Measurements from ENCODE around the gene HTRA1.

- TF ChIP-seq, protein P1, sequence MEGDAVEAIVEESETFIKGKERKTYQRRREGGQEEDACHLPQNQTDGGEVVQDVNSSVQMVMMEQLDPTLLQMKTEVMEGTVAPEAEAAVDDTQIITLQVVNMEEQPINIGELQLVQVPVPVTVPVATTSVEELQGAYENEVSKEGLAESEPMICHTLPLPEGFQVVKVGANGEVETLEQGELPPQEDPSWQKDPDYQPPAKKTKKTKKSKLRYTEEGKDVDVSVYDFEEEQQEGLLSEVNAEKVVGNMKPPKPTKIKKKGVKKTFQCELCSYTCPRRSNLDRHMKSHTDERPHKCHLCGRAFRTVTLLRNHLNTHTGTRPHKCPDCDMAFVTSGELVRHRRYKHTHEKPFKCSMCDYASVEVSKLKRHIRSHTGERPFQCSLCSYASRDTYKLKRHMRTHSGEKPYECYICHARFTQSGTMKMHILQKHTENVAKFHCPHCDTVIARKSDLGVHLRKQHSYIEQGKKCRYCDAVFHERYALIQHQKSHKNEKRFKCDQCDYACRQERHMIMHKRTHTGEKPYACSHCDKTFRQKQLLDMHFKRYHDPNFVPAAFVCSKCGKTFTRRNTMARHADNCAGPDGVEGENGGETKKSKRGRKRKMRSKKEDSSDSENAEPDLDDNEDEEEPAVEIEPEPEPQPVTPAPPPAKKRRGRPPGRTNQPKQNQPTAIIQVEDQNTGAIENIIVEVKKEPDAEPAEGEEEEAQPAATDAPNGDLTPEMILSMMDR (conservative IDR thresholded peaks at IDR 0.05 in 1 of 2, IDR thresholded peaks at IDR 0.05 in 1 of 2; ENCODE audit: low read depth in 1 of 2, low read length in 2 of 2): no peak
- no peak for TF ChIP-seq EZH2 (IDR thresholded peaks at IDR 0.05; ENCODE audit: low read length, missing control alignments)
These were observed 80.2 kb downstream of the HTRA1 start for GRCh38 chr10:122541541-122542002.
